A673 (cell line): ENCODE measurements around the gene CRADD. TPM values are rescaled to one million over a fixed set of nuclear protein-coding genes. Genes with fewer than 3 reads are reported as not detected.

ENCODE experiments used
- Bru-seq: library from RNA; stranded (reverse); fragments of 400-500 nt; gene quantifications from one replicate; lab custom pipeline; 2021; lab: Mats Ljungman, UMichigan
- BruChase-seq, 2 experiments: library from RNA; stranded (reverse); fragments of 400-500 nt; gene quantifications; one replicate each; lab custom pipeline; 2021; lab: Mats Ljungman, UMichigan
- BruUV-seq: library from RNA; stranded (reverse); fragments of 400-500 nt; replicated peaks from 2 replicates; lab custom pipeline; 2021; lab: Mats Ljungman, UMichigan
- CTCF ChIA-PET: fragments of 300-600 bp; sonication (Branson Sonifier 250); formaldehyde crosslinking; loops from one replicate; lab custom pipeline; 2022; ENCODE audit warnings: antibody characterized with exemption; lab: Charles Lee
- POLR2A ChIA-PET: fragments of 300-600 bp; sonication (Branson Sonifier 250); formaldehyde crosslinking; loops from one replicate; lab custom pipeline; 2022; ENCODE audit warnings: antibody characterized with exemption; ENCODE audit not compliant: low non-redundant PET; lab: Charles Lee
- DNase-seq: peaks from one replicate; pipeline ENCODE4 v3.0.0-alpha.2; 2015; ENCODE audit warnings: low spot score
- H3K27ac ChIP-seq: fragments of 200-600 bp; sonication (generic); 2 replicates; pipeline ENCODE4 v1.5.1; 2016; ENCODE audit warnings: mixed run types, low read depth, mild to moderate bottlenecking, mixed read lengths, antibody characterized with exemption, low read length; ENCODE audit not compliant: poor library complexity, severe bottlenecking
- H3K27me3 ChIP-seq: fragments of 200-600 bp; sonication (generic); replicated peaks from 2 replicates; pipeline ENCODE4 v1.6.1; 2017; ENCODE audit warnings: mixed run types, low read depth, mild to moderate bottlenecking, mixed read lengths, antibody characterized with exemption, low read length; ENCODE audit not compliant: insufficient read depth, poor library complexity
- H3K36me3 ChIP-seq: fragments of 200-600 bp; sonication (generic); 2 replicates; pipeline ENCODE4 v1.6.1; 2016; ENCODE audit warnings: mixed run types, mild to moderate bottlenecking, mixed read lengths, antibody characterized with exemption, low read length; ENCODE audit not compliant: insufficient read depth, poor library complexity, severe bottlenecking
- H3K4me1 ChIP-seq: fragments of 200-600 bp; sonication (generic); 2 replicates; pipeline ENCODE4 v1.6.1; 2017; ENCODE audit warnings: mixed run types, mild to moderate bottlenecking, mixed read lengths, antibody characterized with exemption, low read length; ENCODE audit not compliant: insufficient read depth, poor library complexity, severe bottlenecking
- H3K4me3 ChIP-seq: fragments of 200-600 bp; sonication (generic); 2 replicates; pipeline ENCODE4 v1.5.1; 2016; ENCODE audit warnings: low read depth, mixed run types, mild to moderate bottlenecking, mixed read lengths, low read length; ENCODE audit not compliant: poor library complexity, severe bottlenecking
- H3K9me3 ChIP-seq: fragments of 200-600 bp; sonication (generic); 2 replicates; pipeline ENCODE4 v1.6.1; 2016; ENCODE audit warnings: mixed run types, low read depth, mild to moderate bottlenecking, mixed read lengths, antibody characterized with exemption, low read length; ENCODE audit not compliant: poor library complexity, severe bottlenecking
- EZH2 ChIP-seq: fragments of 200-600 bp; sonication (generic); IDR thresholded peaks from 2 replicates; pipeline ENCODE4 v1.6.1; 2017; ENCODE audit warnings: borderline replicate concordance, low read depth, mild to moderate bottlenecking, mixed read lengths, antibody characterized with exemption, low read length; ENCODE audit not compliant: poor library complexity, severe bottlenecking
- intact Hi-C: fragments of 100-400 bp; cut with micrococcal nuclease; formaldehyde crosslinking; loops from one replicate; pipeline ENCODE4 v1.10.0; 2022; ENCODE audit not compliant: unreplicated experiment
- long read RNA-seq: library from polyadenylated mRNA; stranded (forward); transcript quantifications from one replicate; pipeline ENCODE4 v2.0.0, GENCODE V29; 2022
- total RNA-seq: library from RNA; stranded (reverse); gene quantifications from 2 replicates; pipeline ENCODE4 v1.2.3, GENCODE V29; 2021
- TF ChIP-seq, protein P1 (sequence below): fragments of 300-800, 200-600 bp; sonication (generic); conservative IDR thresholded peaks from 2 replicates; pipeline ENCODE4 v1.5.1; 2017; ENCODE audit warnings: low read depth, mild to moderate bottlenecking, antibody characterized with exemption, low read length, moderate library complexity, mixed read lengths

Gene CRADD
- total RNA-seq (9.1 and 9.4 TPM in 2 replicates), Bru-seq, nascent RNA (percentile 57 among the genes with signal in this experiment), BruChase-seq, experiment 1, labeled RNA remaining after a 2-hour chase (percentile 65 among the genes with signal in this experiment), BruChase-seq, experiment 2, labeled RNA remaining after a 6-hour chase (percentile 71 among the genes with signal in this experiment)
- long read RNA-seq, transcript CRADD-201 (3 exons, 1,169 nt) = major isoform, 5 of 6 reads
- long read RNA-seq, partial matches to known transcripts = 0 of 6 reads
- long read RNA-seq, other reads (novel, unspliced or antisense) = 0 of 6 reads

DNA sequence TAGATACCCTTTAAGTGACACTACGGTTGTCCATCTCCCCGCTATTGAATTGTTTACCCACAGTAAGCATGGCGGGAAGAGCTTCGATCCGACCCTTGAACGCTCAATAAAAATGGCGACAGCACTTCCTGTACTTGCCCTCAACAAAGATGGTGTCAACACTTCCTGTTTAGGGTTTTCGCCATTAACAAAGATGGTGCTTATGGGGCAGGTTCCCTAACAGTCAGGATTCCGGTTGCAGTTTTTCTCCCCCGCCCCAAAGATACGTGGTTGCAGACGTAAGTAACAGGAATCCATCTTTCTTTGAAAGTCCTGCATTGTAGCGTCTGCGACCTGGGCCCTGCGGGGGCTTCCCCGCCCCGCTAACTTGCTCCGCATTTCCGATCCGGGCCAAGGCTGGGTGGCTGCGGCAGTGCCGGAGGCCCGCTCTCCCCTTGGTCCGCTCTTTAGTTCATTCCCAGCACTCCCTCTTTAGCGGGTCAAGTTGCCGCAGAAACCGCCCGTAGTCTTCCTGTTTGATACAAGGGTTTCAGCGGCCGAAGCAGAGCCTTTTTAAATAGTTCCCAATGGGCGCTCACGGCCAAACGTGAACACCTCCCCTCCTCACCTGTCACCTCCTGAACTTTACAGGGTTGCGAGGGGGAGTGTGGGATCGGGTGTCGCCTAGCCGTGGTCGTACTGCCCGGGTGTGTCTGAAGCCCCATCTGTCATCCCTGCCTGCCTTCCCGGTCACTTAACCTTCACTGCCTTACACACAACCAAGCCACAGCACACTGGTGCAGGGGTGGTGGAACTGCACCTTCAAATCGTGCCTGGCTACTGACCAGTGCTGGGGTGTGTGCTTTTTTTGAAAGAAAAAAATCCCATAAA lies at the start of gene CRADD:
CRADD (plus strand) TSS at position 181 of the 870 bp plus-strand sequence.
- no peaks in the 10 kb centered on the region for H3K9me3 ChIP-seq
- H3K4me1 ChIP-seq = peaks cover 3% of the 10 kb centered on the region
- TF ChIP-seq, protein P1, sequence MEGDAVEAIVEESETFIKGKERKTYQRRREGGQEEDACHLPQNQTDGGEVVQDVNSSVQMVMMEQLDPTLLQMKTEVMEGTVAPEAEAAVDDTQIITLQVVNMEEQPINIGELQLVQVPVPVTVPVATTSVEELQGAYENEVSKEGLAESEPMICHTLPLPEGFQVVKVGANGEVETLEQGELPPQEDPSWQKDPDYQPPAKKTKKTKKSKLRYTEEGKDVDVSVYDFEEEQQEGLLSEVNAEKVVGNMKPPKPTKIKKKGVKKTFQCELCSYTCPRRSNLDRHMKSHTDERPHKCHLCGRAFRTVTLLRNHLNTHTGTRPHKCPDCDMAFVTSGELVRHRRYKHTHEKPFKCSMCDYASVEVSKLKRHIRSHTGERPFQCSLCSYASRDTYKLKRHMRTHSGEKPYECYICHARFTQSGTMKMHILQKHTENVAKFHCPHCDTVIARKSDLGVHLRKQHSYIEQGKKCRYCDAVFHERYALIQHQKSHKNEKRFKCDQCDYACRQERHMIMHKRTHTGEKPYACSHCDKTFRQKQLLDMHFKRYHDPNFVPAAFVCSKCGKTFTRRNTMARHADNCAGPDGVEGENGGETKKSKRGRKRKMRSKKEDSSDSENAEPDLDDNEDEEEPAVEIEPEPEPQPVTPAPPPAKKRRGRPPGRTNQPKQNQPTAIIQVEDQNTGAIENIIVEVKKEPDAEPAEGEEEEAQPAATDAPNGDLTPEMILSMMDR = no peak
- no peak for TF ChIP-seq EZH2
- ChIA-PET POLR2A (no interaction called here), CTCF (no interaction called here)
- peak within 1 kb of the TSS; percentile 61 for H3K4me3 ChIP-seq
- DNase-seq = peak; percentile 97
- intact Hi-C loops = loop anchor here (5.0 kb wide), 1 partner anchor 105 kb away; the partner anchor contains the start of gene SOCS2
- no peaks in the 10 kb centered on the region for H3K36me3 ChIP-seq
- peak within 1 kb of the TSS; percentile 96 for H3K27ac ChIP-seq
- H3K27me3 ChIP-seq = no peaks in the 10 kb centered on the region
- BruUV-seq = TSS peak; percentile 74

DNA sequence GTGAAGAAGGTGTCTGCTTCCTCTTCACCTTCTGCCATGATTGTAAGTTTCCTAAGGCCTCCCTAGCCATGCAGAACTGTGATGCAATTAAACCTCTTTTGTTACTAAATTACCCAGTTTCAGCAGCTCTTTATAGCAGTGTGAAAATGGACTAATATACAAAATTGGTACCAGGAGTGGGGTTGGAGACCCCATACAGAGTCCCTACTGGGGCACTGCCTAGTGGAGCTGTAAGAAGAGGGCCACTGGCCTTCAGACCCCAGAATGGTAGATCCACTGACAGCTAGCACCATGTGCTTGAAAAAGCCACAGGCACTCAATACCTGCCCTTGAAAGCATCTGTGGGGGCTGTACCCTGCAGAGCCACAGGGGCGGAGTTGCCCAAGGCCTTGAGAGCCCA lies 44.8 kb upstream of the CRADD start:
- TF ChIP-seq, protein P1 = no peak
- no peak for TF ChIP-seq EZH2
- Histone ChIP-seq H3K4me1 (no peaks in the 10 kb centered on the region), H3K9me3 (peaks cover 6% of the 10 kb centered on the region), H3K27me3 (no peaks in the 10 kb centered on the region), H3K4me3 (no peak overlapping the region), H3K27ac (no peak overlapping the region), H3K36me3 (no peaks in the 10 kb centered on the region)
- POLR2A ChIA-PET = no interaction called here
- intact Hi-C loops = no loop called here
- no peak for DNase-seq
- CTCF ChIA-PET = no interaction called here
- BruUV-seq = no TSS peak

DNA sequence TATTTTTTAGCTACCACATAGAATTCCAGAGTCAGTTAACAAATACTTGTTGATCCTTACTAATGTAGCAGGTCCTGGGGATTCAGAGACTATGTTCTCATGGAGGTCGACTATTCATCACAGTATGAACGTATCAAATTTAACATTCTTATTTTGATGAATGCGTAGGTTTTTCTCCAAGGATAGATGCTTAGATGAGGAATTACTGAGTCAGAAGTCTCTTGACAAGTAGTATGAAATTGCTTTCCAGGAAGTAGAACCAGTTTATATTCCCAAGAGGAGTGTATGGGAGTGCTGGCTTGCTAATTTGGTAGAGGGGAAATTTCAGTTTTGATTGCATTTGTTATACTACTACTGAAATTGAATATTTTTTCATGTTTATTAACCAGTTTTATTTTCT lies 42.8 kb upstream of the CRADD start:
- BruUV-seq = no TSS peak
- Histone ChIP-seq H3K4me3 (no peak overlapping the region), H3K9me3 (peaks cover 6% of the 10 kb centered on the region), H3K27ac (no peak overlapping the region), H3K27me3 (no peaks in the 10 kb centered on the region), H3K36me3 (no peaks in the 10 kb centered on the region), H3K4me1 (peaks cover 3% of the 10 kb centered on the region)
- ChIA-PET CTCF (no interaction called here), POLR2A (no interaction called here)
- intact Hi-C loops = no loop called here
- DNase-seq = no peak
- TF ChIP-seq EZH2 = no peak
- TF ChIP-seq, protein P1 = no peak
